ENCODE results near the gene GALNT6. TPM values are rescaled to one million over a fixed set of nuclear protein-coding genes. Genes with fewer than 3 reads are reported as not detected.
A peak's percentile ranks its signal among the peaks of the same experiment; 100 is the strongest.

The GALNT6 gene
- total RNA-seq, 1 donor from 2014 or later: 32.4 TPM

DNA sequence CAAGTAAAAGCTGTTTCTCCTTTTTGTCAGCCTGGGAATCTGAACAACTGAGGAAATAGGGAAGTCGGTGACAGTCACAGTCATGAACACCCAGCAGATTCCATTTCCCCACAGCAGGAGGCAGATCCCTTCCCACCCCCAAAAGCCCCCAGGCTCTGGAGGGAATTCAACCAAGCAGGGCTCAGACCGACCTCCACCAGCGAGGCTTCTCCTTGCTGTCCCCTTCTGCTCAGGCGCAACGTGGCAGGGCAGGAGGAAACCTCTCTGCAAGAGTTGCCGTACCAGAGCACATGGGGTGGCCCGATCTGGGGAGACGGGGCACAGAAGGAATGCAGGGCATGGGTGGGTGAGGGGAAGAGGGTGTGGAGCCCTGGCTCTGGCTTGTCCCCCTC is 319 bp downstream of the GALNT6 start:
- no peak for DNase-seq (ENCODE audit: low read depth)

DNA sequence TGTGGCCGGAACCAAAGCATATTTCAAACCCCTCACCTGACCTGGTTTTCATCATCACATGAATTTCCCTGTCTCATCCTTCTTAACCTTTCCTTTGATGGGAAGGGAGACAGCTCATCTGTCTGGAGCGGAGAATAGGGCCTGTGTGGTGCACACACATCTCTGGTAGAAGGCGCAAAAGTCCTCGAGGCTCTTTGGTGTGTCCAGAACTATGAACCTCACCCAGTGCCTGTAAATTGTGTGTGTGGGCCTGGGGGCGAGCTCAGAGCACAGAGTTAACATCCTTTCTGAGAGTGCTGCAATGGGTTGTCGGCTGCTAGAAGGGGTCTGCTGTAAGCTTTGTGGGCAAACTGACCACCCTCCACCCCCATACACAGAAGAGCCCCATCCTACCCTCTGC is 749 bp downstream of the GALNT6 start:
- TF ChIP-seq, protein P1, sequence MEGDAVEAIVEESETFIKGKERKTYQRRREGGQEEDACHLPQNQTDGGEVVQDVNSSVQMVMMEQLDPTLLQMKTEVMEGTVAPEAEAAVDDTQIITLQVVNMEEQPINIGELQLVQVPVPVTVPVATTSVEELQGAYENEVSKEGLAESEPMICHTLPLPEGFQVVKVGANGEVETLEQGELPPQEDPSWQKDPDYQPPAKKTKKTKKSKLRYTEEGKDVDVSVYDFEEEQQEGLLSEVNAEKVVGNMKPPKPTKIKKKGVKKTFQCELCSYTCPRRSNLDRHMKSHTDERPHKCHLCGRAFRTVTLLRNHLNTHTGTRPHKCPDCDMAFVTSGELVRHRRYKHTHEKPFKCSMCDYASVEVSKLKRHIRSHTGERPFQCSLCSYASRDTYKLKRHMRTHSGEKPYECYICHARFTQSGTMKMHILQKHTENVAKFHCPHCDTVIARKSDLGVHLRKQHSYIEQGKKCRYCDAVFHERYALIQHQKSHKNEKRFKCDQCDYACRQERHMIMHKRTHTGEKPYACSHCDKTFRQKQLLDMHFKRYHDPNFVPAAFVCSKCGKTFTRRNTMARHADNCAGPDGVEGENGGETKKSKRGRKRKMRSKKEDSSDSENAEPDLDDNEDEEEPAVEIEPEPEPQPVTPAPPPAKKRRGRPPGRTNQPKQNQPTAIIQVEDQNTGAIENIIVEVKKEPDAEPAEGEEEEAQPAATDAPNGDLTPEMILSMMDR (conservative IDR thresholded peaks at IDR 0.05; ENCODE audit: low read depth, low read length): no peak
- no peak overlapping the region for H3K4me3 ChIP-seq (ENCODE audit: low read depth, low read length)
- no peak for DNase-seq (ENCODE audit: low read depth)

More for the DNA sequence above, 319 bp downstream of the GALNT6 start:
- H3K4me3 ChIP-seq (ENCODE audit: low read depth, low read length): peak overlapping the region; percentile 71
- TF ChIP-seq, protein P1 (conservative IDR thresholded peaks at IDR 0.05; ENCODE audit: low read depth, low read length): no peak

DNA sequence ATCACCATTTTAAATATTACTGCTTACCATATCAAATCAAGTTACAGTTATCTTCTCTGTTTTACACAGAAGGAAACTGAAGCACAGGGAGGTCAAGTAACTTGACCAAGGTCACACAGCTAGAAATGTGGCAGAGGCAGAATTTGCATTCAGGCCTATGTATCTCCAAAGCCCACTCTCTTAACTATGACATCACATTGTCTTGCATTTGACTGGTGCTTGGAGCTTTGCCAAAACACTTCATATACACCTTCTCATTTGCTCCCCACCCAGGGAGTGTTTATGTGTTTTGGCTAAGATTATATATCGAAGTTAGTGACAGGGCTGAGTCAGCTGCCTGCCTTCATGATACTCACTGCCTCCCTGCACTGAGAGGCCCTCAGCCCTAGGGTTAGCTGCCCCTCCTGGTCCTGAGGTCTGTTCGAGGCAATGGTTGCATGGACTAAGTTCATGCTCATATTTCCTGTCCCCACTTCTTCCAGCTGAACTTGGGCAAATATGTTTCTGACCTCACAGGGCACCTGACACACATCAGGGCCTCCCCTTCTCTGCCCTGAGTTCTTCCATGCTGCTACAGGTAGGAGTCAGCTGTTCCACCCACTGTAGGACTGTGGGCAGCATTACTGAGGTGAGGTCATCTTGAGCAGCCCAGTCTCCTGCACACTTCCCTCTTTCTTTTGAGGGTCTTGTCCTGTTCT is 1.8 kb downstream of the GALNT6 start:
- no peak for DNase-seq (ENCODE audit: low read depth)
- H3K4me3 ChIP-seq (ENCODE audit: low read depth, low read length): no peak overlapping the region
- TF ChIP-seq, protein P1 (conservative IDR thresholded peaks at IDR 0.05; ENCODE audit: low read depth, low read length): no peak

DNA sequence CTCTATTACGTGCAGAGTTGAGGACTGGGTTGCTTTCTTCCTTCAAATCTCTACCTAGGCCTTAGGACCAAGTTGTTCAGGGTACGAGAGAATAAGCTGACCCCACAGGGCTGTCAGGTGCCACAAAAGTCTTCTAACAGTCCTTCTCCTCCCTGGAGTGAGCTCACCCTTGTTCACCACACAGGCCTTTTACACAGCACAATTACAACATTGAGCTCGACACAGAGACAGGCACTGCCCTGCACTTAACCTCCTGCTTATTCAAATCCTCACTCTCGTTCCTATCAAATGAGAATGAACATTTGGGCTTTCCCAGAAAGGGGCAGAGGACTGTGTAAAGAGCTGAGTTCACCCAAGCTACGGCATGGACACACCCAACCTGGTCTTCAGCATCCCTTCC is 2.4 kb downstream of the GALNT6 start:
- TF ChIP-seq, protein P1 (conservative IDR thresholded peaks at IDR 0.05; ENCODE audit: low read depth, low read length): no peak
- no peak overlapping the region for H3K4me3 ChIP-seq (ENCODE audit: low read depth, low read length)
- no peak for DNase-seq (ENCODE audit: low read depth)

DNA sequence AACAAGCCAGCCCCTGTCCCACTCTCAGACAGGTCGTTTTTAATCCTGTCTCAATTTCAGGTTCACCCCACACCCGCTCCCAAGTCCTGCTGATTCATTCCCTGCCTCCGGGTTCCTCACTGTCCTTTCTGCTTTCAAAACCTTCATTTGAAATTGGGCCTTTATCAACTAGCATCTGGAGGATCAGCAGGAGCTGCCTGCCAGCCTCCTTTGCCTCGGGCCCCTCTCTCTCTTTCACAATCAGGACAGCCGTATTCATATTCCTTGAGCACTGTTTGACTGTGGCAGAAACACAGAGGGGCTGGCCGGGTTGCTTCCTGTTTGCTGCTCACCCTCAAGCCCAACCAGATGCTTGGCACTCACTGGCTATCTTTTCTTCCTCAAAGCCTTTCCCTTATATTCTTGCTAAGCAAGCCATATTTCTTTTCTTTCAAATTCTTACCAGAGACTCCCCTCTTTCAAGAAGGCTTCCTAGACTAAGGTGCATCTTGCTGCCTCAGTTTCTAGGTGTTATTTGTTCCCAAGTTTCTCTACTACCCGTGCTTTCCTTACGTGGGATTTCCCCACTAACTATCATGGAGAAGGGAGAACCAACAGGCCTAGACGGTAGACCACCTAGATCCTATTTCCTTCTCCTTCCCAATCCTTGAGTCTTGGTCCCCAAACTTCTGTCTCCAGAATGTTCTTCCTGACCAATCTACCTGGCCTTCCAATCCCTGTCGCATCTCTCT is 3.0 kb downstream of the GALNT6 start:
- DNase-seq (ENCODE audit: low read depth): no peak
- no peak overlapping the region for H3K4me3 ChIP-seq (ENCODE audit: low read depth, low read length)
- TF ChIP-seq, protein P1 (conservative IDR thresholded peaks at IDR 0.05; ENCODE audit: low read depth, low read length): no peak

DNA sequence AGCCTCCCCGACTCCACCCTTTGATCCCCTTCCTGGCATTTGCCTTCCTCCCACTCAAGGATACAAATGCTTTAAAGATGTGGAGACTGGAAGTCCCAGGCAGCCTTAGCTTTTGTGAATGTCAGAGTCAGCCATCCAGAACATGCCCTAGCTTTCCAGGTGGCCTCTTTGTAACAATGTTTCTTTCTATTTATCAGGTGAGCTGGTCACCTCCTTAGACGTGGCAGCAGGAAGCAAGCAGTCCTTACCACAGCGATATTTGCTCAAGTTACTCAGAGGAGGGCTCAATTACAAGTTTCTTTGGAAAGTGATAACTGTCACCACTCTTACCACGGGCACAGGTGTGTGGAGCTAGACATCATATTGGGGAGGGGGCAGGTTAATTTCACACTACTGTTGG is 4.9 kb downstream of the GALNT6 start:
- TF ChIP-seq, protein P1 (conservative IDR thresholded peaks at IDR 0.05; ENCODE audit: low read depth, low read length): no peak
- DNase-seq (ENCODE audit: low read depth): no peak
- no peak overlapping the region for H3K4me3 ChIP-seq (ENCODE audit: low read depth, low read length)

Measured in epithelial cell of proximal tubule (primary cell).